Endothelial cell of umbilical vein (primary cell): ENCODE measurements around the gene PTH1R.

Experiments
- FOS ChIP-seq: IDR thresholded peaks from 2 replicates; pipeline ENCODE4 v1.6.1; 2011; ENCODE audit warnings: mild to moderate bottlenecking, low read length, moderate library complexity, borderline replicate concordance; ENCODE audit not compliant: insufficient read depth
- MYC ChIP-seq: IDR thresholded peaks from one replicate; pipeline ENCODE4 v1.6.1; 2011; ENCODE audit warnings: mild to moderate bottlenecking, low read depth, low read length
- TF ChIP-seq, protein P1 (sequence below): IDR thresholded peaks from 2 replicates; pipeline ENCODE4 v1.6.1; 2011; ENCODE audit not compliant: insufficient read depth, insufficient read length
- TF ChIP-seq, protein P2 (sequence below), 2 donors: IDR thresholded peaks; 1 replicate in 1 of 2; 2 replicates in 1 of 2; pipeline ENCODE4 v1.5.1; 2011; ENCODE audit warnings: low read length in 2 of 2, mild to moderate bottlenecking in 2 of 2, moderate library complexity in 2 of 2, control low read depth in 1 of 2, inconsistent platforms in 1 of 2, low read depth in 1 of 2; ENCODE audit not compliant: insufficient read depth in 1 of 2; ENCODE audit errors: extremely low read depth in 1 of 2

DNA sequence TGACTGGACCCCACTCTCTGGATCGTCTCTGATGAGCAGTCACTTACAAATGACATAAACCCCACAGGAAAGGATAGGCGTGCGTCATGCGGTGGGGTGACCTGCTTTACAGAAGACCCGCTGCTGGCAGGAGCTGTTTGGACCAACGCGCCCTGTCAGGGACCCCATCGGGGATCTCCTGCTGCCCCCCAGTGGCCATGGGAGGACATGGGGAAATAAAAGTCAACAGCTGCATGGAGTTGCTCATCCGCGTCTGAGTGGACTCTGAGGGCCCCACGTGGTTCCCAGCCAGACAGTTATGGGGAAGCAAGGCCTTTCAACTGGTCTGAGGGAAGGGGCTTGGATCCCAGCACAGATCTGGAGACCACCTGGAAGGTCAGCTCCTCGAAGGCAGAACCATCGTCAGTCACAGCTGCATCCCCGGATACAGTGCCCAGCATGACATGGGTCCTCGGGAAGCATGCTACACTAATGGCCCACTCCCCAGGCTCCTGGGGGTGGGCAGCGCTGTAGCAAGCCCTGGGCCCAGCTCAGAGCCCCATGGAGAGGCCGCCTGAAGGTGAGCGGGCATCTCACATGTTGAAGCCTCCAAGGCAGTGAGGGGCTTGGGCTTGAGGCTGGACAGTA is 32.1 kb downstream of the PTH1R start:
- TF ChIP-seq, protein P1, sequence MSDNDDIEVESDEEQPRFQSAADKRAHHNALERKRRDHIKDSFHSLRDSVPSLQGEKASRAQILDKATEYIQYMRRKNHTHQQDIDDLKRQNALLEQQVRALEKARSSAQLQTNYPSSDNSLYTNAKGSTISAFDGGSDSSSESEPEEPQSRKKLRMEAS, result peak; percentile 76
- TF ChIP-seq FOS (no peak), MYC (no peak)
- TF ChIP-seq, protein P2, sequence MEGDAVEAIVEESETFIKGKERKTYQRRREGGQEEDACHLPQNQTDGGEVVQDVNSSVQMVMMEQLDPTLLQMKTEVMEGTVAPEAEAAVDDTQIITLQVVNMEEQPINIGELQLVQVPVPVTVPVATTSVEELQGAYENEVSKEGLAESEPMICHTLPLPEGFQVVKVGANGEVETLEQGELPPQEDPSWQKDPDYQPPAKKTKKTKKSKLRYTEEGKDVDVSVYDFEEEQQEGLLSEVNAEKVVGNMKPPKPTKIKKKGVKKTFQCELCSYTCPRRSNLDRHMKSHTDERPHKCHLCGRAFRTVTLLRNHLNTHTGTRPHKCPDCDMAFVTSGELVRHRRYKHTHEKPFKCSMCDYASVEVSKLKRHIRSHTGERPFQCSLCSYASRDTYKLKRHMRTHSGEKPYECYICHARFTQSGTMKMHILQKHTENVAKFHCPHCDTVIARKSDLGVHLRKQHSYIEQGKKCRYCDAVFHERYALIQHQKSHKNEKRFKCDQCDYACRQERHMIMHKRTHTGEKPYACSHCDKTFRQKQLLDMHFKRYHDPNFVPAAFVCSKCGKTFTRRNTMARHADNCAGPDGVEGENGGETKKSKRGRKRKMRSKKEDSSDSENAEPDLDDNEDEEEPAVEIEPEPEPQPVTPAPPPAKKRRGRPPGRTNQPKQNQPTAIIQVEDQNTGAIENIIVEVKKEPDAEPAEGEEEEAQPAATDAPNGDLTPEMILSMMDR (IDR thresholded peaks at IDR 0.05; ENCODE audit: extremely low read depth in 1 of 2, insufficient read depth in 1 of 2, low read depth in 1 of 2, low read length in 2 of 2), result peak; percentile 87 to 88
